NCI-H1092 (cell line): Measurements from ENCODE around the gene LGALS9B.
"Not testable (repeated sequence)": the region's sequence is repeated elsewhere in the genome, so short reads cannot be mapped to it uniquely, and the experiment has no call there.

ENCODE experiments used
- DNase-seq: peaks from one replicate; lab custom pipeline; 2025; lab: John Stamatoyannopoulos, UW

LGALS9B gene

DNA sequence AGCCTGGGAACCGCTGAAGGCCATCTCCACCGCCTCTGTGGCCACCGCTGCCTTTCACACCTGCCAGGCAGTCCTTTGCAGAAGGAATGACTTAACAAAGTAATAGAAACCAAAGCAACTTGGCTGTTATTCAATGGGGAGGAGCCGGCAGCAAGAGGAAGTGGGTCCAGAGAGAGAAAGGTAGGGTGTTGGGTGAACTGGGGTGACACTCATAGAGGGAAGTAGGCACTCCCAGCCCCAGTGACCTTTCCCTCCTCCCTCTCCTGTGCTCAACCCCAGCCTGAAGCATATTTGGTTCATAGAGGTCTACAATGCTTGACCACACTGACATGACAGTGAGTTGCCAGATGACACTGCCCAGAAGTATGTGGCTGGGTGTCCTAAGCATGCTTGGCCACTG is at the start of gene LGALS9B:
LGALS9B (minus strand) TSS at position 93 of the 400 bp plus-strand sequence; CDS start at position 24, 69 bp downstream.
- DNase-seq: not testable (repeated sequence)

DNA sequence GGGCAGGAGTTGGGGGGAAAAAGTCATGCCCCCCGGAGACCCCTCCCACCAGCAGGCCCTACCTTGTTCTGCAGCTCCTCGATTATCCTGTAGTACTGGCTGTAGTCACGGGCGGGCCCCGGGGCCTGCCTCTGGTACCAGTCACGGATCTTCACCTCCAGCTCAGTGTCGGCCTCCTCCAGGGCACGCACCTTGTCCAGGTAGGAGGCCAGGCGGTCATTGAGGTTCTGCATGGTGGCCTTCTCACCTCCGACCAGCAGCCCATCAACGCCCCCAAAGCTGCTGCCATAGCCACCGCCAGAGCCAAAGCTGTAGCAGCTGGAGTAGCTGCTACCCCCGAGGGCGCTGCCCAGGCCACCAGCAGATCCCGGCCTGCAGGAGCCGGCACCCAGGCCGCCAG is 49.6 kb upstream of the LGALS9B start:
- not testable (repeated sequence) for DNase-seq

DNA sequence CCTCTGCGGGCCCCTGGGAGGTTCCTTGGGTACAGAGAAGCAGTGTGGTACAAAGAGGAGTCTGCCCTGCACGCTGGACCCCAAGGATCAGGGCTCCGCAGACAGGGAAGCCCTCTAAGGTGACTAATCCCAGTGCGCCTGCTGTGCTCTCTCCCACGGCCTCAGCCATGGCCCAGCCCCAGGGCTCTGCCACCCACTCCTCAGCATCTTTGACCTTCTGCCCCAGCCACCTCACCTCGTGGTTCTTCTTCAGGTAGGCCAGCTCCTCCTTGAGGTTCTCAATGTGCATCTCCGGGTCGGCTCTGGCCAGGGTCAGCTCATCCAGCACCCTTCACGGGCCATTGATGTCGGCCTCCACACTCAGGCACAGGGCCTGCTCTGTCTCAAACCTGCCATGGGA is 47.8 kb upstream of the LGALS9B start:
- not testable (repeated sequence) for DNase-seq

DNA sequence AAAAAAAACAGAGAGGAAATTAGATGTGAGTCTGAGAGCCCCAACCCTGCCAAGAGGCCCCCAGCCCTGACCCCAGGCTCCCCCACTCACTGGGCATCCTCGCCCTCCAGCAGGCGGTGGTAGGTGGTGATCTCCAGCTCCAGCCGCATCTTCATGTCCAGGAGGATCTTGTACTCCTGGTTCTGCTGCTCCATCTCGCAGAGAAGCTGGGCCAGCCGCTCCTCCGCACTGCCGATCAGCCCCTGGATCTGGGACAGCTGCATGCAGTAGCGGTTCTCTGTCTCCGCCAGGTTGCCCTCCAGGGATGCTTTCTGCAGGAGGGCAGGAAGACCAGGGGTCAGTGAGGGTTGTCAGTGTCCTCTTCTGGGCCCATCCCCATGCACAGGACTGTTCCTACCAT is 46.2 kb upstream of the LGALS9B start:
- DNase-seq: not testable (repeated sequence)

DNA sequence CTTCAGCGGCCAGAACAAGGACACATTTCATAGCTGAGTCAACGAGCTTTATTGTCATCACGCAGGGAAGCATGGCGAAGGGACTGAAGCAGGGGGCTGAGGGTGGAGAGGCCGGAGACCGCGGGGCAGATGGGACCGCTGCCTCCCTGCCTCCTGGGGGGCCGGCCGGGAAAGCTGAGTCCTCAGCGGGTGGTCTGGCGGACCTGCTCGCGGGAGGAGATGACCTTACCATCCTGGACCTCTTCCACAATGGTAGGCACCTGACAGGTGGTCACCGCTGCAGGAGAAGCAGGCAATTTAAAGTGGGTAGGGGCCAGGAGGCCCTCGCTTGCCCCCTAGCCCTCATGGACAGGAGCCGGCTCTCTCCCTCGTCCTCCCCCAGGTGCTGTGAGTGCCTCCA is 45.0 kb upstream of the LGALS9B start:
- DNase-seq: not testable (repeated sequence)

DNA sequence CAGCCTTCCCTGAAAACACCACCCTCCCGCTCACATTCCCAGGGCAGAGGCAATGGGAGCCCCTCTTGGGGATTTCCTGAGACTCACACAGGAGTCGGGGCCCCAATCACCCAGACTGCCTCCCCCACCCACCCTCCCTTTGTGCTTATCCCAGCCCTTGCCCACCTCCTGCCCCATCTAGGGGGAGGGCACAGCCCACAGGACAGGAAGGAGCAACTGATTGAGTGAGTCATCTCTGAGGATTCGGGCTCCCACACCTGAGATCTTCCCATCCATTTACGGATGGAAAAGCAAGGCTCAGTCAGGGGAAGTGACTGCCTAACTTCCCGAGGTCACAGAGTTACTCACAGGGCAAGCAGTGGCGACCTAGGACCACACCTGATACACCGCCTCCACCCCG is 44.4 kb upstream of the LGALS9B start:
- not testable (repeated sequence) for DNase-seq

DNA sequence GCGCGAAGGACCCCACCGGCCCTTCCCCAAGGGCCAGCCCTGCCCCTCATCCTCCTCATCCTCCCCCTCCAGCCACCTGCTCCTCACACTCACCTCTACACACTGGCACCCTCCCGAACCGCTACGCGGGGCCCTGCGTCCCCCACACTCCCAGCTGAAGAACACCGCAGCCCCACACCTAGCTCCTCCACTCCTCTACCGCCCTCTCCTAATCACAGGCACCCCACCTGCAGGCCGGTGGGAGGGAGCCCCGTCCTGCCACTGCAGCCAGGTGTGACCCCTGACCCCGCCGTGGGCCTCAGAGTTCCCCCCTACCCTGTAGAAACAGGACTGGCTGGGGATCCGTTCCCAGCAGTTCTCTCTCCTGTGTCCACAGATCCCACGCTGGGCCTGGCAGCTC is 38.0 kb upstream of the LGALS9B start:
- not testable (repeated sequence) for DNase-seq

DNA sequence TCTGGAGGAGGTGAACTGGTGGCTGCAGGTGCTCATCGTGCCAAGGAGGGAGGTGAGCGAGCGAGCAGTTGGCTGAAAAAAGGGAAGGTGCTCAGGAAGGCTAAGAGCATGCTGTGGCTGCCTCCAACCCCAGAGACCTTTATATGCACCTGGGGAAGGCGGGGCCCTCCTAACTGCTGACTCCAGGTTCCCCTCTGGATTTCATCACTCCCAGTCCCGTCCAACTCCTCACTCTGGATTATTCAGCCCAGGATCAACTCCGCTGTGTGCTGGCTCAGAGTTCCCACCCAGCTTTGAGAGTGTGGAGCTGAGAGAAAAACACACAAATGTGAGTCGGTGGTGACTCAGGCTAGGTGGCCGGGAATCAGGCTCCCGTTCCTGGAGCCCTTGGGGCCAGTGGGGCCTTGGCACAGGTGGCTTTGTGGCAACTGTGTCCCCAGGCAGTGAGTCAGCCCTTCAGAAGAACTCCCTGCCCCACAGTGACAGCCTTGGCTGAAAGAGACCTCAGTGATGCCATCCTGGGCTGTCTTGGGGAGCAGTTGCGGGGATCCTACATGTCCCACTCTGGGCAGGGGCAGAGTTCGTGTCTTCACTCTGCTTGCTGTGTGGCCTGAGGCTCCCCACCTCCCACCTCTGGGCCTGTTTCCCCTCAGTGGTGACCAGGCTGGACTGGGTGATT is 37.2 kb upstream of the LGALS9B start:
- DNase-seq: not testable (repeated sequence)

DNA sequence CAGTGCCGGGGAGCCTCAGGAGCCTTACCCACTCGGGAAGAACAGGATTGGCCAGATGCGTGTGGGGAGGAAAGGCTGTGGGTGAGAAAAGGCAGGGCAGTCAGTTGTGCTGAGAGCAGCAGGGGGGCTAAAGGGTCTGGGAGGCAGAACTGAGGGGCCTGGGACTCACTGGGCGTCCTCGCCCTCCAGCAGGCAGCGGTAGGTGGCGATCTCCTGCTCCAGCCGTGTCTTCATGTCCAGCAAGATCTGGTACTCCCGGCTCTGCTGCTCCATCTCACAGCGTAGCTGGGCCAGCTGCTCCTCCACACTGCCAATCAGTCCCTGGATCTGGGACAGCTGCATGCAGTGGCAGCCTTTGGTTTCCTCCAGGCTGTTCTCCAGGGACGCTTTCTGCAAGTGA is 34.6 kb upstream of the LGALS9B start:
- DNase-seq: not testable (repeated sequence)

DNA sequence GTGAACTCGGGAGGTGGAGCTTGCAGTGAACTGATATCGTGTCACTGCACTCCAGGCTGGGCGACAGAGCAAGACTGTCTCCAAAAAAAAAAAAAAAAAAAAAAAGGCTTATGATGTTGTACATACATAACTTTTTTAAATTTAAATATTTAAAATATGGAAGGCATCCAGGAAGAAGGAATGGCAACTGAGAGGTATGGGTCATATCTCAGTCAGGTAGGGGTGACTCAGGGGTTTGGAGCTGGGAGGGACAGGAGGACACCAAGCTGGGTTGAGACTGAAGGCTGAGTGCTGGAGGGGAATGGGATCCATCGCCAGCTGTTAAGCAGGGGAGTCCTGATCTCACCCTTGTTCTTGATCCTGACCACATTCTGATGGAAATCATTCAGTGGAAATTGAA is 33.0 kb upstream of the LGALS9B start:
- DNase-seq: not testable (repeated sequence)

DNA sequence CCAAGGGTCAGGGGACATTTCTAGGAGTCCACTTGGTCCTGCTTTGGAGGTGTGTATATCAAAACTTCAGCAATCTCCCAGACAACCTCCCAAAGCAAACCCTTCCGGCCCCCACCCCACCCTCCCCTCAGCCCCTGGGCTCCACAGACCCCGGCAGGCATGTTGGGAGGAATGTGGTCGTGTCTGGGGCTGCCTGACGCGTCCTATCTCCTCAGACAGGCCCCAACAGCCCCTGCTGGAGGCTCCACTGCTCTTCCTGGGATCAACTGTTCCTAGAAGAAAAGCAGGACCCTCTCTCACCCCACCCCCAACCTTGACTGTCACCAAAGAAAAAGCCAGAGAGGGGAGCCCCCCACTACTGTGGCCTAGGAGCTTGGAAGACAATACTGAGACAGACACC is 28.1 kb upstream of the LGALS9B start:
- not testable (repeated sequence) for DNase-seq

DNA sequence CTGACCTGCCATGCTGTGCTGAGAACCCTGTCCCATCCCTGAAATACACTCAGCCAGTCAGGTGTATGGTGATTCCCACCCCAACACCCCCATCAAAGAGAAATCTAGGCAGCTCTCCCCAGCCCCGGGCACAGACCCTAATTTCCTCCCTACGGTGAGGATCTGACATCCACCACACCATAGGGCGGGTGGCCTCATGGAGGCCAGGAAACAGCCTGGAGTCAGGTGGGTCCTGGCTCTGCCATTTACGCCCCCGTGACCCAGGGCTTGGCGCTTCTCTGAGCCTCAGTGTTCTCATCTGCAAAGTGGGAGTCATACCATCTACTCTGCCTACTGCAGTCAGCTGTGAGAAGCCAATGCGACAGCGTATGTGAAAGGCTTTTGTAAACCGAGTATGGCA is 27.4 kb upstream of the LGALS9B start:
- not testable (repeated sequence) for DNase-seq

DNA sequence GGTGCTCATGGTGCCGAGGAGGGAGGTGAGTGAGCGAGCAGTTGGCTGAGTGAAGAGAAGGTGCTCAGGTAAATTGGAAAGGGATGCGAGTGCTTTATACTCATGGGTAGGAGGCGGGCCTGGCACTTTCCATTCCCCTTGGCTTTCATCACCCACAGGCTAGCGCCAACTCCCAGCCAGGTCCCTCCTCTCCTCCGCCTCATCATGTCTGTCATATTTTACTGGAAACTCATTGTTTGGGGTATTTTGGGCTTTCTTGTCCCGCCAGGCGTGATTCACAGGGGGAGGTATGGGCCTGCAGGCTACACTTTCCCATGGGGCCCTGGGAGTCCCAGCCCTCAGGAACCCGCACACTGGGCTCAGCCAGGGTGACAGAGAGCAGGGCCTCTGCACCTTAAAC is 26.8 kb upstream of the LGALS9B start:
- not testable (repeated sequence) for DNase-seq

DNA sequence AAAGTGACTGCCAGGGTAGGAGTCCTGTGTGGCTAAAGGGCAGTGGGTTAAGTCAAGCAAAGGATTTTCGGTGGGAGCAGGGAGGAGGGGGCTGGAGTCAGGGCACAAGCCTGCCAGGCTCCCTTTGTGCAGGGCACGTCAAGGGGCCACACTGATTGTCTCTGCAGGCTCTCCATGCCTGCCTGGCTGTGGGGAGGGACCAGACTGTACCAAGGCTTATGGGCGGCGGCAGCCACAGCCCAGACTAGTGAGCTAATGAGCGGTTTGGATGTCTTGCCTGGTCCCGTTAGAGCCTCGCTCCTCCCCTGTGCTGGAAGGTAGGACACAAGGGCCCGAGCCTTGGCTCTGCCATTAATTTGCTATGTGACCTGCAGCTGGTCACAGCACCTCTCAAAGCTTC is 25.6 kb upstream of the LGALS9B start:
- DNase-seq: not testable (repeated sequence)

DNA sequence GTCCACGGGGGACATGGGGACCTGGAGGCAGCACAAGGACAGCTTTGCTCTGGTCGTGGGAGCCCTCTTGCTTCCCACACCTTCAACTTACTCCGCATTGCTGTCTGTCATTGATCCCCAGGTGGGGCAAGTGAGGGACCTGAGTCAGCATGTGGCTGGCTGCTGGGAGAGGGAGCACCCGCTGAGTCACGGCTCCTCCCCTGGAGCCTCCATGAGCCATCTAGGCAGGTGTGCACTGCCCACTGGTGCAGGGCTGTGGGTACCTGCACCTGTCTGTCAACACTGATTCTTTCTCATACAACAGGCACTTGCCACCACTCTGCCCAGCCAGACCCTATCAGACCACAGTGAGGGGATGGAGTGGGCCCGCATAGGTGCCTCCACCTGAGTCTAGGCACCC is 24.8 kb upstream of the LGALS9B start:
- DNase-seq: not testable (repeated sequence)

DNA sequence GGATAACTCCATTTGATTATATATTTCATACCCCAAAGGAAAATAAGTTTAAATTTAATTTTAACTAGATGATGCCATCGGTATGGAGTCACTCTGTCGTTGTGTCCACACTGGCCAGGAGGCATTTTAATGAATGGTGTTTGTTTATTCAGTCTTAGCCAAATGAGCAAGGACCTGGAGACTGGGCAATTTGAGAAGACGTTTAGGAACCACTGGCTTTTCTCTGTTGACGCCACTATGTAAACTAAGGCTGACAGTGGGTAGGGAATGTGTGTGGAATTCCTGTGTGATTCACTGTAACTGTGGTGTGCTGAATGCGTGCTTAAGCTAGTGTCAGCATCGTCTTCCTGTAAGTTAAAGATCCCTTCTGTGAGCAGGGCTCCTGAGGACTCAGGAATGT is 17.6 kb upstream of the LGALS9B start:
- not testable (repeated sequence) for DNase-seq

DNA sequence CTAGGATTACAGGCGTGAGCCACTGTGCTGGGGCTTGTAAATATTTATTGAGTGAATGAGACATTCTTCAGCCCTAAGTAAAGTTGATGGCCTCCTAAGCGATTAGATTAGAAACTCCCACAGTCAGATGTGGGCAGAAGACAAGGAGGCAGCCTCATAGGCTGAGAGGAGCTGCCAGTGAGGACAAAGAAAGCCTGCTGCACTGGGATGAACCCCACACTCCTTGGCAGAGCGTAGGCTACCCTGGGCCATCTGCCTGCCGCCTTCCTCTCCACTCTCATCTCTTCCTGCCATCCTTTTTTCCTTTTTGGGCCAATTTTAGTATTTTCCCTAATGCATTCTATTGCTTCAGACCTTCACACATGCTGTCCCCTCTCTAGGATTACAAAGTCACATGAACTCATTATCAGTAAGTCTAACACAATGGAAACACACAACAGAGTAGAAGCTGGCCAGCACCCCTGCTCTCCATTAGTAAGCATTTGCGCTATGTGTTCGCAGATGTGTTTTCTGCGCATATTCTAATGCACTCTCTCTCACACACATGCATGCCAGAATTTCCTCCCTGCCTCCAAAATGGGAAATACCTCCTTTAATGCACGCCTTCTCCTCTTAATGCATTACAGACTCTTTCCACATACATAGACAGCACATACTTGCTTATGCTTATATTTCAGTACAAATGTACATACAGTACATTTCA is 12.7 kb upstream of the LGALS9B start:
- DNase-seq: not testable (repeated sequence)

DNA sequence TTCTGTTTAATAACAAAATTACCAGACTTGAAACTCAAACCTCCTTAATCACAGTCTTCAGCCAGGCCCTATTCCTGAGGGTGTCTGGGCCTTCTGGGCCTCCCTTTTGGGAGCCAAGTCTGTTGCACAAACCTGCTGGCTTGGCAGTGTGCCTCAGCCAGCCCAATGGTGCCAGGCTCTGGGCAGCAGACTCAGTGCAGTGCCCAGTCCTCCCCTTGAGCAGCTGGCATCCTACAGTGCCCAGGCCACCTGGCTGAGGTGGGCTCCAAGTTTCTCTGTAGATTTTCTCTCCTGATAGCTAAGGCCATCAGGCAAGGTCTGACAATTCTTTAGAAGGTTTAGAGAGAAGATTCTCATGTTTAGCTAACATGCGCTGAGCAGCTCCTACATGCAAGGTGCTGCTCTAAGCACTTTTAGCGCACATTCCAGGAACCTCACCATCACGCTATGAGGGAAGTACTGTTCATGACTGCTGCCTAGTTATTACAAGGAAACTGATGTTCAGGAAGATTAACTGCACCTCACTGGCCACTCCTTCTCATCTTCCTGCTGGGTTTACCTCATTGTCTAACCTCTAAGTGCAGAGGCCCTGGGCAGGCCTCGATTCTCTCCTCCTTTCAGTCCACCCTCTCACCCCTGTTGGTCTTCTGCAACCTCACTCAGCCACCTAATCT is 10.2 kb upstream of the LGALS9B start:
- DNase-seq: not testable (repeated sequence)

DNA sequence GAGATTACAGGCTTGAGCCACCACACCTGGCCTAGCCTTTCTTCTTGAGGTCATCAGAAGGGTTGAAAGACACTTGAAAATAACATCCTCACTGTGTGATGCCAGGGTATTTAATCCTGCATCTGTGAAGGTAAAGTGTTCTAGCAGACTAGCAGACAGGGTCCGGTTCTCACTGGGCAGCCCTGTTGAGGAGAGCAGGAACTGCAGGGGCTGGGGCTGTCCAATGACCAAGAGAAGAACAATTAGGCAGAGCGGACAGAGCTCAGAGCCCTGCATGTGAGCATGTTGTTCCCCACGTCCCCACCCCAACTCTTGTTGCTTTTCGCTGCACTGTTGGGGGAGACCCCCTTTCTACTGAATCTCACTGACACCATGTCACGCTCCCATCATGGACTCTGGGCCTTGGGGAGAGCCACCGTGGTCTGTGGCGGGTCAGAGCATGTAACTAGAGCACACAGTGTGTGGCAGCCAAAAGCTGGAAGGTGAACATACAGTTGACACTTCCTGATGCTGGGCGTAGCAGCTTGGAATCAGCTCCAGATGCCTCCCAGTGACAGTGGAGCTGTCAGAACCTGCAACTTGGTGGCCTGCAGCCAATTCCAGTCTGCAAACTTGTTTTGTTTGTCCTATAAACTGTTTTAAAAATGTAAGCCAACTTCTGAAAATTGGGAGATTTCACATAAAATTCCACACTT is 7.9 kb upstream of the LGALS9B start:
- DNase-seq: not testable (repeated sequence)

DNA sequence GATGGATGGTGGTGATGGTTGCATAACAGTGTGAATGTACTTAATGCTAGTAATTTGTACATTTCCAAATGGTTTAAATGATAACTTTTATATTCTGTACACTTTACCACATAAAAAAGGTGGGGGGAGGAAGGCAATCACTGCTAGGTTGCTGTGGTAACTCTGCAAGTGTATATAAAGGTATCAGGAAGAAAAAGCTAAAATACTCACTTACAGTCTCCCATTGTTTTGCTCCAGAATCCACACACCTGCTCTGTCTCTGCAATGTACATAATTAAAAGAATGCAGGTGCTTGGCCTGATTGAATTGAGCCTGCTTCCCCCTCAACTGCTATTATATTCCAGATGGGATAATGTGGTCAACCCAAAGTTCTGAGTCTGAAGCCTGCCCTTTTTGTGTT is 6.7 kb upstream of the LGALS9B start:
- not testable (repeated sequence) for DNase-seq

DNA sequence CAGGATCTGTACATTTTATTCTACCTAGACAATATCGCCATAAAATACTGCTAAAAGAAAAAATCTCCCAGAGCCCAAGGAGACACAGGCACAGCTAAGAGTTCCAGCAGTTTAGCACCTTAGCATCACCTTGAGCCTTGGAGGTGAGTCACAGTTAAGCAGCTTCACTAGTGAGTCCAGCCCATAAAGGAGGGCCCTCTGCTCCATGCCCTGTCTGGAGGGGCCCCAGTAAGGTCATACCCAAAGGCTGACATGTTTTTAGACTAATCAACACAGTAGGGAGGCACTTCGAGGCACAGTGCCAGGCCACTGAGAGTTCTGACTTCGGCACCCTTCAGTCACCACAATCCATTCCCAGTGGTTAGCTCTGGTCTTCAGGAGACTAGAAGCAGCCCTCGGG is 2.6 kb upstream of the LGALS9B start:
- not testable (repeated sequence) for DNase-seq

DNA sequence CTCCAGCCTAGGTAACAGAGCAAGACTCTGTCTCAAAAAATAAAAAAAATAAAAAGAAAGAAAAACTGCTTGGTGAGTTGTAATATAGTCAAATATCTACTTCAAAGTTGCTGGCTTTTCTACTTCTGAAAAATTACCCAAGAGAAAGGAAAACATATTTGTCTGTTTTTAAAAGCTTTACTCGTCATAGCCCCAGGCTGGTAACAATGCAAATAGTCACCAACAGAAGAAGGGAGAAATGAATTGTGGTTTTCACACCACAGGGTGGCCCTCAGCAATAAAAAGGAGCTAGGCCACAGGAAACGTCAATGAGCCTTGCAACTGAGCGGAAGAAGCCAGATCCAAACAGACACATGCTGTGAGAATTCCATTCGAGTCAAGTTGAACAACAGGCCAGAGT is 1.8 kb upstream of the LGALS9B start:
- DNase-seq: not testable (repeated sequence)
